8988T (cell line): ENCODE measurements around the gene STK38L.
A peak's percentile ranks its signal among the peaks of the same experiment; 100 is the strongest.

Experiments
- DNase-seq: peaks from one replicate; pipeline ENCODE4 v3.0.0; 2011

The STK38L gene

DNA sequence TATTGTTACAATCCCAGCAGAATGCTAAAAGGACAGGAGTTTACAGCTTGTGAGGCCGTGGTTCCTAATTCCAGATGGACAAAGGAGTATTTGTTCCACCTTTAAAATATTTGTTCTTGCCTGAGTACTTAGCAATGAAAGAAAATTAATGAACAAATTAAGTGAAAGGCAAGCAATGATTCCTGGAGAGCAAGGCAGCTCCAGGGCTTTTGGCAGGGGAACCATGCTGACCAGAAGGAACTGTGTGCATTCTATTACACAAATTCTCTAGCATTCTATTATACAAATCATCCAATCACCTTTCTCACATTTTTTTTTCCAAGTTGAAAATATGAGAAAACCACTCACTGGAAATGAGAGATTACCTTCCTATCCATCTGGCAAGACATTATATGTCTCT, 86.8 kb downstream of the STK38L start:
- no peak for DNase-seq

GRCh38 chr12:27331291-27331926, 87.3 kb downstream of the STK38L start:
- peak; percentile 26 for DNase-seq

DNA sequence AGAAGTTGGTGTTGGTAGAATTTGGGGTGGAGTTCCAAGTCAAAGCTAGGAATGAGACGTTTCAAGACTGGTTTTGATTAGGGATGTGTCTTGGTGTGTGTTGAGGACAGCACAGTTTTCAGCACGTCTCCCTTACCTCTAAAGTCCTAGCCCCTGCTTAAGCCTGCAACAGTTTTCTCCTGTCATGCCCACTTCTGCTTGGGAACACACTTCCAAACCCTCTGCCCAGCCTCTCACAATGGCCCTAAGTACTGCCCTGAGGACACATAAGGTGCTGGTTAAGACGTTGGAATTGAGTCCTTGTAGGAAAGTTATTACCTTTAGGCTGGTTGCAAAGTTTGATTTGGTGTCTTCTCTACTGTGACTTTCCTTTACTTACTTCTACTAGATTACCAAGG, 87.8 kb downstream of the STK38L start:
- no peak for DNase-seq

- DNase-seq, result no peak
Measured at GRCh38 chr12:27332407-27332713, 88.3 kb downstream of the STK38L start.

GRCh38 chr12:27332714-27333402, 88.8 kb downstream of the STK38L start, which contains the start of gene BMAL2:
TSS of gene BMAL2 (plus strand) at chr12:27332836. CDS start at chr12:27333073, 237 bp downstream.
- peak; percentile 58 for DNase-seq

GRCh38 chr12:27333403-27334009, 89.4 kb downstream of the STK38L start:
- no peak for DNase-seq

DNA sequence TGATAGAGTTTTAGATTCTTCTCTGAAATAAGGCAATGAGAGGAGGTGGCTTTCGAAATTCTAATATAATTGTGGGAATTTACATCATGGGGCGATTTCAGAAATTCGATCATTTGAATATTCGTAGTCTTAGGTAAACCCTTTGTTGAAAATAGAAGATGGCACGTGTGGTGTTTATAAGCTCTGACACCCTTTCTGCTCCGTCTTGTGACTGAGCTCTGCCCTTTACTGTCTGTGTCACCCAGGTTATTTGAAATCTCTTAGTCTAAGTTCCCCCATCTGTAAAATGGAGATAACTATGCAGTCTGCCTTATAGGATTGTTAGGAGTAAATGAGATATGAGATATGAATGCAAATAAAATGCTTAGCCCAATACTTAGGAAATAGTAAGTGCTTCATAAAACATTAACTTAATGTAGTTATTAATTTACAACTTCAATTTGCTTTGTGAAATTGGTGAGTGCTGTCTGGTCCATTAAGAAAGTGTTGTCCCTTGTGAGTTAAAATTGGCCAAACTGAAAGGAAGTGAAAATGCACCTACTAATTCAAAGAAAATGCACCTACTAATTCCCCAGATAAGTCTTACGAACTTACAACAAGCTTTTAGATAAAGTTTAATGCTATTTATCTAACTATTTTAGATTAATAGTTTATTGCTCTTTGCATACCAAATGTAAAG, 90.1 kb downstream of the STK38L start:
- no peak for DNase-seq

DNA sequence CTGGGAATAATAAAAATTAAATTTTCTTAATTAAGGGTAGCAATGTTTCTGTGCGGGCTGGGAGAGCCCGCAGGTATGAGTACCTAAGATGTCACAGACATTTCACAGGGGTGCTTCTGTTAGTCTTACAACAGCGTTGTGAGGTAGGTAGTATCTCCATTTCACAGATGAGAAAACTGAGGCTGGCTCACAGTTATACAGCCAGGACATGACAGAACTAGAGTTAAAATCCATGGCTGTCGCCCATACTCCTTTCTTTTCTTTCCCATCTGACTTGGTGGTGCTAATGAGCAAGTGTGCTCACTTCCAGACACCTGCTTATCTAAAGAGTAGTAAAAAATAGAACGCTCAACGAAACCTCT, 90.6 kb downstream of the STK38L start:
- no peak for DNase-seq

DNA sequence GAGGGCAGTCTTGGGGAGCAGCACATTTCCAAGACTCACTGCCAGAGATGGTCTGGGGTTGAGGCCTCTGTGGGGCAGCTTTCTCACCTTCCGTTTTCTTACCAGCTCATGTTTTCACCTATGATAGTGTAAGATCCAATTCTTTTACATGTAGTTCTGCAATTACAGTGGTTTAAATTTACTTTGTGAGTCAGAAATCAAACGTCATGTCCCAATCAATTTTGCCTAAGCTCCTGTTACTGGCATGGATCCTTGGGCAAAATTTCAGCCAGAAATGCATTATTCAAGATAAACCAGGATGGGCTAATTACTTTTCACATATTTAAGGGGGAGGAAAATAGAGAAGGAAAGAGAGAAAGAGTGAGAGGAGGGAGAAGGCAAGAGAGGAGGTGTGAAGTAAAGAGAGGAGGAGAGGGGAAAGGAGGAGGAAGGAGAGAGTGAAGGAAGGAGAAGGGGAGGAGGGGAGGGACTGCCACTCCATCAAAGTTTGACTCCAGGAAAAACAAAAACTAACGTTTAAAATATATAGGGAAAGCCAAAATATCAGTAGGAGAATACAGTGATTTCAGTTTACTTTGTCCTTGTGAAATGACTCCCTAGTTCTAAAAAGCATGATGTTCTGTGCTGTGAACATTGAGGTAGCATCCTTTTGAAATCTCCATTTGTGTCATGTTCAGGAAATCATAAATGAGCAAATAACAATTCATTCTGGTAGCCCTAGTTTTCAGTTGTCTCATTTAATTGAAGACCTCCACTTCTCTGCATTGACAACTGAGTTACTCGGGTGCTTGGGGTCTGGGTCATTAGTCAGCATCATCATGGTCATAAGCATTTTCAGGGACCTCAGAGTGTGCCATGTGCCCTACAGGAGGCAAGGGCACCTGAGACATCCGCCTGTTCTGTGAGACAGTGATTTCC, 91.5 kb downstream of the STK38L start:
- DNase-seq, result no peak

DNA sequence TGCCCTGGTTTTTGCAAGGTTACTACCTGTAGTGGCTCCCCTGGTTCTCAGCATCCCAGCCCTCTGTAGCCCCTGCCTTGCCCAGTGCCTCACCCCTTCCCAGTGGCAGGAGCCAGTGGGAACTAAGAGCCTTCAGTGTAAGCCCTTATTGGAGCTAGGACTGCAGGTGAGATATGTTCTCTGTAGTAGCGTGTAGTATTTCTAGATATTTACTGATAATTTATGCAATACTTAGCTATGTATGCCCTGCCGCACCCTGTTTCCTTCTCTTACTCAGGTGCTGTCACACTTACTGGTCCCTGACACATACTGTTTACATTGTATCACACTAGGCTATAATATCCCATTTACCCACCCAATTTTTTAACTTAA, 92.2 kb downstream of the STK38L start:
- DNase-seq, result no peak

- no peak for DNase-seq
Measured at GRCh38 chr12:27337376-27337775, 93.3 kb downstream of the STK38L start.

GRCh38 chr12:27338473-27338872, 94.4 kb downstream of the STK38L start:
- no peak for DNase-seq

GRCh38 chr12:27340971-27341370, 96.9 kb downstream of the STK38L start:
- no peak for DNase-seq

GRCh38 chr12:27342536-27342935, 98.5 kb downstream of the STK38L start:
- DNase-seq, result no peak

DNA sequence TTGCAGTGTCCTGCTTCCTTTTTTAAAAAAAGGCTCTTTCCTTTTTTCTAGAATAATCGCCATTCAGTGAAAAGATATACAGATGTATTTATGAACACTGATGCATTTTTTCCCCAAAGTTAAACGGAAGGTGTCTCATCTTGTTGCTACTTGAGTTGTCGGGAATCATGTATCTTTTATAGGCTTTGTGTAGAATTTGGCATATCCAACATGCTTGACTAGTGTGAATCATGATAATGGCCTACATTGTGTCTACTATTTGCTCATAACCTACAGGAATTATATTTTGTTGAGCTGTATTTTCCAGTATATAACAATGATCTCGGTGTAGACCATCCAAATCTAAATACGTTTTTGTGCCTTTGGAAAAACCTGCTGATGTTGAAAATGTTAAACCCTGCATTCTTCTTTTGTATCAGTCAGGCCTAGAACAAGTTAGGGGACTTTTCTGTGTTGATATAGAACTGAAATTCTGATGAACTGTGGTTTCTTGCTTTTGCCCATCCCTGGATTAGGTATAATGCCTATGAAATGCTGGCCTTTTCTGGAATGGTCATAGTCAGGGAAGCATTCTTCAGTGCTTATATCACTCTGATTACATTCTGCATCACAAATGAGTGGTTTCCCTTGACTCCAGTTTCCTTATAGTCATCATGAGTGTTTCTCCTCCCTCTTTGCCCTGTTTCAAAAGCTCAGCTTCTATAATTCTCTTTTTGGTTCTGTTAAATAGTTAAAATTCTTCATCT, 99.3 kb downstream of the STK38L start:
- no peak for DNase-seq

DNA sequence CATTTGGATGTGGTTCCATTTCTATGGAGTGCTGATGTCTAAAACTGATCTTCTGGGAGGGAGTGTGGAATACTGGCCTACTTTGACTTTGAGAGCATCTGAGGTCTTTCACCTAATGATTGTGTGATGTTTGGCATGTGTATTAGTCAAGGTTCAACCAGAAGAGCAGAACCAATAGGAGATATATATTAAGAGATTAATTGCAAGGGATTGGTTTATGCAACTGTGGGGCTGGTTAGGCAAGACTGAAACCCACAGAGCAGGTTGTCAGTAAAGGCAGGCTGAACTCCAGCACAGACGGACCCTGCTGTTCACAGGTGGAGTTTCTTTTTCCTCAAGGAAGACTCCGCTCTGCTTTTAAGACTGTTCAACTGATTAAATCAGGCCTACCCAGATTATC, 100.2 kb downstream of the STK38L start:
- DNase-seq, result no peak

DNA sequence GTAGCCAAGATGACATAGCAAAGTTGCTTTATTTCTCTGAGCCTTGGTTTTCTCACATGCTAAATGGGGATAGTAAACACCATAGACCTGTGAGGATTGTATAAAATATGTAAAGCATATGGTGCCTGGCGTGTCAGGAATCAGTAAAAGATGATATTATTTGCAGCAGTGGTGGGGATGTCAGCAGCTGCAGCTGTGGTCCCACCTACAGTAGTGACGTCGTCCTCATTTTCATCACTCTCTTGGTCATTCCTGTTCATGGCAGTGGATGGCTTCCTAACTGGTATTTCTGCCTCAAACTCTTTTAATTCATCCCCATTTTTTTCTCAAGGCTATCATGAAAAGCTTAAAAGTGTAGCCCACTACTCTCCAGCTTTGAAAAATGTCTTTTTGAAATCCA, 100.7 kb downstream of the STK38L start:
- no peak for DNase-seq

GRCh38 chr12:27345376-27345775, 101.3 kb downstream of the STK38L start:
- no peak for DNase-seq

- no peak for DNase-seq
Measured at GRCh38 chr12:27347779-27348178, 103.7 kb downstream of the STK38L start.

DNA sequence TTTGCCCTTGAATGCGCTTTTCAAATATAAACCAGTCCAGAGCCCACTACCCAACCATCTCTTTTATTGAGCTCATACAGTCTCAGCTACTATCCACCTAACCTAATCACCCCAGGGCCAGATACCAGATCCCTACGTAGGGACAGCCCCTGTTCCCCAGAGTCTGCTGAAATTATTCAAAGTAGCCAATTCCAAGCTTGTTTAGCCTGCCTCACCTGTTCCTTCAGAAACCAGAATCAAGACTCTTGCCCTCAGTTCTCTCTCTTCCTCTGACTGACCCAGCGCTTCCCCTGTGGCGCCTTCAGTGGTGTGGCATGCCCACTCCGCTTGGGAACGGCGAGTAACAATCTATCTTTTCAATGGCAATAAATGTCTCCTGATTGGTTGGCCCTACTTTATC, 107.4 kb downstream of the STK38L start:
- no peak for DNase-seq

- DNase-seq, result no peak
Measured at GRCh38 chr12:27355486-27355885, 111.4 kb downstream of the STK38L start.

GRCh38 chr12:27355979-27356378, 111.9 kb downstream of the STK38L start:
- no peak for DNase-seq
